ENCODE measurements around the gene ERI3.
A peak's percentile ranks its signal among the peaks of the same experiment; 100 is the strongest.

The ERI3 gene

GRCh38 chr1:44217809-44218410 is 137.1 kb downstream of the ERI3 start:
- H3K27ac ChIP-seq (replicated peaks): no peak overlapping the region
- H3K4me3 ChIP-seq (replicated peaks; ENCODE audit: insufficient read depth, low read length): no peak overlapping the region
- peak; percentile 29 to 74 for DNase-seq (ENCODE audit: low read depth in 1 of 2, low spot score in 1 of 2)
- TF ChIP-seq GABPA (IDR thresholded peaks at IDR 0.05; ENCODE audit: low read depth): no peak
- no peak for TF ChIP-seq POLR2AphosphoS5 (IDR thresholded peaks at IDR 0.05; ENCODE audit: low read depth)
- TF ChIP-seq CTCF (IDR thresholded peaks at IDR 0.05; ENCODE audit: insufficient read depth, low read length): peak; percentile 98
- H3K27me3 ChIP-seq (ENCODE audit: insufficient read depth, poor library complexity, severe bottlenecking): no peaks in the 10 kb centered on the region

- Histone ChIP-seq H3K27me3 (ENCODE audit: insufficient read depth, poor library complexity, severe bottlenecking) (no peaks in the 10 kb centered on the region), H3K4me3 (replicated peaks; ENCODE audit: insufficient read depth, low read length) (peak within 1 kb of the TSS; percentile 95), H3K27ac (replicated peaks) (peak within 1 kb of the TSS; percentile 68)
- peak; percentile 100 for TF ChIP-seq GABPA (IDR thresholded peaks at IDR 0.05; ENCODE audit: low read depth)
- TF ChIP-seq REST (IDR thresholded peaks at IDR 0.05; ENCODE audit: insufficient replicate concordance, low read depth): peak; percentile 36
- no peak for TF ChIP-seq CTCF (IDR thresholded peaks at IDR 0.05; ENCODE audit: insufficient read depth, low read length)
- TF ChIP-seq SPI1 (IDR thresholded peaks at IDR 0.05; ENCODE audit: borderline replicate concordance, low read depth): peak; percentile 32; the same call in 1 of the 2 replicates
- TF ChIP-seq POLR2AphosphoS5 (IDR thresholded peaks at IDR 0.05; ENCODE audit: low read depth): peak; percentile 78
- DNase-seq (ENCODE audit: low read depth in 1 of 2, low spot score in 1 of 2): peak; percentile 66 to 91
These were observed 141.6 kb downstream of the ERI3 start, which contains the start of gene DMAP1 for GRCh38 chr1:44213222-44214112. Gene DMAP1 (plus strand): TSS chr1:44213471. CDS start chr1:44213754, 283 bp downstream.

GRCh38 chr1:44212355-44213221 is 142.5 kb downstream of the ERI3 start:
- H3K27me3 ChIP-seq (ENCODE audit: insufficient read depth, poor library complexity, severe bottlenecking): no peaks in the 10 kb centered on the region
- H3K4me3 ChIP-seq (replicated peaks; ENCODE audit: insufficient read depth, low read length): peak overlapping the region; percentile 95
- peak overlapping the region; percentile 68 for H3K27ac ChIP-seq (replicated peaks)
- TF ChIP-seq POLR2AphosphoS5 (IDR thresholded peaks at IDR 0.05; ENCODE audit: low read depth): no peak
- no peak for TF ChIP-seq GABPA (IDR thresholded peaks at IDR 0.05; ENCODE audit: low read depth)
- TF ChIP-seq SPI1 (IDR thresholded peaks at IDR 0.05; ENCODE audit: borderline replicate concordance, low read depth): no peak
- no peak for DNase-seq (ENCODE audit: low read depth in 1 of 2, low spot score in 1 of 2)

GRCh38 chr1:44210595-44210994 is 144.5 kb downstream of the ERI3 start:
- Histone ChIP-seq H3K27ac (replicated peaks) (no peak overlapping the region), H3K27me3 (ENCODE audit: insufficient read depth, poor library complexity, severe bottlenecking) (no peaks in the 10 kb centered on the region), H3K4me3 (replicated peaks; ENCODE audit: insufficient read depth, low read length) (no peak overlapping the region)
- no peak for DNase-seq (ENCODE audit: low read depth in 1 of 2, low spot score in 1 of 2)
- TF ChIP-seq POLR2AphosphoS5 (IDR thresholded peaks at IDR 0.05; ENCODE audit: low read depth) (no peak), CTCF (IDR thresholded peaks at IDR 0.05; ENCODE audit: insufficient read depth, low read length) (no peak), REST (IDR thresholded peaks at IDR 0.05; ENCODE audit: insufficient replicate concordance, low read depth) (no peak), SPI1 (IDR thresholded peaks at IDR 0.05; ENCODE audit: borderline replicate concordance, low read depth) (no peak), GABPA (IDR thresholded peaks at IDR 0.05; ENCODE audit: low read depth) (no peak)
